ENCODE data around the gene SLC39A11. TPM values are rescaled to one million over a fixed set of nuclear protein-coding genes. Genes with fewer than 3 reads are reported as not detected.

SLC39A11 gene
- total RNA-seq, 3 donors from 2014 or later = 31.6 to 71.6 (median 51.6) TPM

DNA sequence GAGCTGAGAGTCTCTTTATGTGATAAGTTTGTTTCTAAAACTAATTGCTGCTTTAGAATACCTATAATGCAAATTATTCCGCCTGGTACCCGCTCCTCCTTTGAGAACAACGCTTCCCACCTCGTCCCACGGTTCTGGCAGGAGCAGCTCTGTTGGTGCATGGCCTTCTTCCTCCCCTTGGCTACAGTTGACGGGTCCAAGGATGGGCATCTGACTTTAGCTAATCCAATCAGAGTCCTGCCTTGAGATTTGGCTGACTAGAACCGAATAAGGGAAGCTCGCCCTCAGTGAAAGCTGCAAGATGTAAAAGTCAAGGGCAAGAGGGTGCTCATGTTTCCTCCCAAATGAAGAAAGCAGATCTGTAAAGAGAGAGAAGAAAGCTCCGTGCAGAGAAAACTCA is 481.3 kb downstream of the SLC39A11 start:
- H3K4me3 ChIP-seq = no peak overlapping the region
- H3K9me3 ChIP-seq = peaks cover 2% of the 10 kb centered on the region
- intact Hi-C loops (cut with DNase I, micrococcal nuclease) = no loop called here
- ATAC-seq = no peak
- DNase-seq = no peak
- H3K36me3 ChIP-seq (ENCODE audit: low read depth) = no peaks in the 10 kb centered on the region
- peaks cover 16% of the 10 kb centered on the region for H3K4me1 ChIP-seq (ENCODE audit: low read depth)
- TF ChIP-seq, protein P1, sequence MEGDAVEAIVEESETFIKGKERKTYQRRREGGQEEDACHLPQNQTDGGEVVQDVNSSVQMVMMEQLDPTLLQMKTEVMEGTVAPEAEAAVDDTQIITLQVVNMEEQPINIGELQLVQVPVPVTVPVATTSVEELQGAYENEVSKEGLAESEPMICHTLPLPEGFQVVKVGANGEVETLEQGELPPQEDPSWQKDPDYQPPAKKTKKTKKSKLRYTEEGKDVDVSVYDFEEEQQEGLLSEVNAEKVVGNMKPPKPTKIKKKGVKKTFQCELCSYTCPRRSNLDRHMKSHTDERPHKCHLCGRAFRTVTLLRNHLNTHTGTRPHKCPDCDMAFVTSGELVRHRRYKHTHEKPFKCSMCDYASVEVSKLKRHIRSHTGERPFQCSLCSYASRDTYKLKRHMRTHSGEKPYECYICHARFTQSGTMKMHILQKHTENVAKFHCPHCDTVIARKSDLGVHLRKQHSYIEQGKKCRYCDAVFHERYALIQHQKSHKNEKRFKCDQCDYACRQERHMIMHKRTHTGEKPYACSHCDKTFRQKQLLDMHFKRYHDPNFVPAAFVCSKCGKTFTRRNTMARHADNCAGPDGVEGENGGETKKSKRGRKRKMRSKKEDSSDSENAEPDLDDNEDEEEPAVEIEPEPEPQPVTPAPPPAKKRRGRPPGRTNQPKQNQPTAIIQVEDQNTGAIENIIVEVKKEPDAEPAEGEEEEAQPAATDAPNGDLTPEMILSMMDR (IDR thresholded peaks at IDR 0.05) = no peak

DNA sequence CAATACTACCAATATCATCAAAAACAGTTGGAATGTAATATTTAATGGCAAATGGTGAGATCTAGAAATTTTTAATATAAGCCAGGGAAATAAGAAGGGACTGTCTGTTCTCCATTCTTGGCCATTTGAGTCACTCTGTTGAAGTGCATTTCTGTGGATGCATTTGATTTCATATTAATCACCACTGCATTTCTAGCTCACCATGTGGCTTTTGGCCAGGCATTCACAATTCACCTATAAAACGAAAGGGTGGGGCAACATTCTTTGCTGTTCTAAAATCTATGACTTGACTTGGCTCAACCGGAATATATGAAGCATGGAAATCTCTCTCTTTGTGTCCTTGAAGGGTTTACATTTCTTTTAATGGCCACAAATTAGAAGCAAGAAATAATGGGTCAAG is 483.0 kb downstream of the SLC39A11 start:
- peak in 1 of 3 donors; percentile 72 for DNase-seq
- Histone ChIP-seq H3K9me3 (peaks cover 2% of the 10 kb centered on the region), H3K36me3 (ENCODE audit: low read depth) (no peaks in the 10 kb centered on the region), H3K4me1 (ENCODE audit: low read depth) (peaks cover 7% of the 10 kb centered on the region), H3K4me3 (no peak overlapping the region)
- intact Hi-C loops (cut with DNase I, micrococcal nuclease) = no loop called here
- ATAC-seq = peak; percentile 76
- TF ChIP-seq, protein P1 (IDR thresholded peaks at IDR 0.05) = no peak

DNA sequence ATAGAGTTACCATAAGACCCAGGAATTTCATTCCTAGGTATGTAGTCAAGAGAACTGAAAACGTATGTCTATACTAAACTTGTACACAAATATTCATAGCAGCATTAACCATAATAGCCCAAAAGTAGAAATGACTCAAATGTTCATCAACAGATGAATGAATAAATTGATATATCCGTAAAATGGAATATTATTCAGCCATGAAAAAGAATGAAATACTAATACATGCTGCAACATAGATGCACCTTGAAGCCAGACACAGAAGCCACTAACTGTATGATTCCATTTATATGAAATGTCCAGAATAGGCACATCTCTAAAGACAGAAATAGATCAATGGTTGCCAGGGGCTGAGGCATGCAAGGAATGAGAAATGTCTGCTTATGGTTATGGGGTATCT is 484.1 kb downstream of the SLC39A11 start:
- no peak for DNase-seq
- TF ChIP-seq, protein P1 (IDR thresholded peaks at IDR 0.05) = no peak
- peaks cover 2% of the 10 kb centered on the region for H3K9me3 ChIP-seq
- H3K4me3 ChIP-seq = no peak overlapping the region
- ATAC-seq = no peak
- H3K36me3 ChIP-seq (ENCODE audit: low read depth) = no peaks in the 10 kb centered on the region
- H3K4me1 ChIP-seq (ENCODE audit: low read depth) = peaks cover under 1% of the 10 kb centered on the region
- intact Hi-C loops (cut with DNase I, micrococcal nuclease) = no loop called here

DNA sequence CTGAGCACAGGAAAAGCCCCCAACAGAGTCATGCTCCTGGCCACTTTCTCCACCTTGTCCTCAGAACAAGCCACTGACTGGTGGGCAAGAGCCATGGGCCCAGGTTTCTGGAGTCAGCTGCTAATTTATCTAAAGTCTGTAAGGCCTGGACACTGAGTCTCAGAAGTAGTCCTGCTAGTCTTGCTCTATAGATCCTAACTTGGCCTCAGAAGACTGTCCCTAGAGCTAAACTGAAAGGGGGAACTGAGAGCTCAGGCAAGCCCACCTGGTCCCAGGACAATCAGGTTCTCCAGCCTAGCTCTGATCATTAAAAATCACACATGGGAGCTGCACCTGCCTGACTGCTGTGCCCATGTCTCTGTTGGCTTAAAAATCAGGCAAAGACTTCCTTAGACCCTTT is 485.8 kb downstream of the SLC39A11 start:
- no peaks in the 10 kb centered on the region for H3K36me3 ChIP-seq (ENCODE audit: low read depth)
- intact Hi-C loops (cut with DNase I, micrococcal nuclease) = no loop called here
- DNase-seq (no peak), ATAC-seq (no peak)
- no peak overlapping the region for H3K4me3 ChIP-seq
- peaks cover 8% of the 10 kb centered on the region for H3K4me1 ChIP-seq (ENCODE audit: low read depth)
- TF ChIP-seq, protein P1 (IDR thresholded peaks at IDR 0.05) = no peak
- H3K9me3 ChIP-seq = peaks cover 2% of the 10 kb centered on the region

DNA sequence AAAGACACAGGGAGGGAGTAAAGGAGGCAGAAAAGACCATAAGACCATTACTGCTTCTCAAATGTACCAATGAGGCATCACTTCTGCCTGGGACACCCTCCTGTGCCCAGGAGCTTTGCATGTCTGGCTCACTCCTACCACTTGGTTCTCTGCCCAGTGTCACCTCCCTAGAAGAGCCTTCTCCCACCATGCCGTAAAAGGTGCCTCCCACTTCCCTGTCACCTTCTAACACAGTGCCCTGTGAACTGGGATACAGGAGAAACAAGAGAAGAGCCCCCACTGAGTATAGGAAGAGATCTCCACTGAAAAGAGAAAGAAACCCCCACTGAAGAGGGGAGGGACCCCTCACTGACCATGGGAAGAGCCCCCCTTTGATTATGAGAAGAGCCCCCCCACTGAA is 486.9 kb downstream of the SLC39A11 start:
- Histone ChIP-seq H3K4me3 (no peak overlapping the region), H3K4me1 (ENCODE audit: low read depth) (peaks cover 8% of the 10 kb centered on the region), H3K36me3 (ENCODE audit: low read depth) (no peaks in the 10 kb centered on the region), H3K9me3 (peaks cover 2% of the 10 kb centered on the region)
- no peak for ATAC-seq
- intact Hi-C loops (cut with DNase I, micrococcal nuclease) = no loop called here
- no peak for DNase-seq
- TF ChIP-seq, protein P1 (IDR thresholded peaks at IDR 0.05) = no peak

DNA sequence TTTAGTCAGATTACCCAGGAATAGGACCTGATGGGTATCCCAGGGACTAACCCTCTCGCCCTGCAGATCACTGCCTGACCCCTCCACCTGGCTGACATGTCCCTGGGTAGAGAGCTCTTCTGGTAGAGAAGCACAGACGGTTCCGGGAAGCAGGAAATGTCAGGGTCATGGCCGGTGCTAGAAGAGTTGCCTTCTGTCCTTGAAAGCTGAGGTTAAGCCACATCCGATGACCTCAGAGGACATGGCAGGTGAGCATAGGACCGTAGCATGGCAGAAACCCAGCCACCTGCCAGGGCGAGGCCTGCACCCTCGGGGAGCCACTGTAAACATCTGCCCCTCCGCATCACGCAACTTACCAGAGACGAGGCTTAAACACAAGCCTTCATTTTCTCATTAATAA is 488.0 kb downstream of the SLC39A11 start:
- intact Hi-C loops (cut with DNase I, micrococcal nuclease) = no loop called here
- H3K4me1 ChIP-seq (ENCODE audit: low read depth) = peaks cover 8% of the 10 kb centered on the region
- ATAC-seq = peak; percentile 28
- no peaks in the 10 kb centered on the region for H3K36me3 ChIP-seq (ENCODE audit: low read depth)
- TF ChIP-seq, protein P1 (IDR thresholded peaks at IDR 0.05) = no peak
- H3K9me3 ChIP-seq = peaks cover 2% of the 10 kb centered on the region
- no peak overlapping the region for H3K4me3 ChIP-seq
- DNase-seq = no peak
